Natural killer cell (primary cell): ENCODE measurements around the gene ARL1. TPM values are rescaled to one million over a fixed set of nuclear protein-coding genes. Genes with fewer than 3 reads are reported as not detected.
A peak's percentile ranks its signal among the peaks of the same experiment; 100 is the strongest.

Experiments used
- ATAC-seq, 3 donors: fragments of 150-1000 bp in 2 of 3; fragments of 200-7000 bp in 1 of 3; cut with Tn5 transposase; 1 replicate in 1 of 3; 2 replicates in 2 of 3; pipeline ENCODE4 v1.10.0; 2021; ENCODE audit warnings: mild to moderate bottlenecking in 2 of 3, moderate library complexity in 2 of 3
- DNase-seq, 2 donors: peaks; one replicate each; pipeline versions ENCODE4 v3.0.0 to v3.0.0-alpha.2; 2013 to 2021; ENCODE audit warnings: mixed read lengths in 1 of 2
- H3K27ac ChIP-seq: one replicate; pipeline ENCODE4 v1.5.1; 2013; ENCODE audit warnings: mild to moderate bottlenecking, low read length
- H3K27me3 ChIP-seq: one replicate; pipeline ENCODE4 v1.6.1; 2013; ENCODE audit warnings: low read length; ENCODE audit not compliant: control insufficient read depth, insufficient read depth
- H3K36me3 ChIP-seq: one replicate; pipeline ENCODE4 v1.6.1; 2013; ENCODE audit warnings: low read length; ENCODE audit not compliant: control insufficient read depth, insufficient read depth
- H3K4me1 ChIP-seq: one replicate; pipeline ENCODE4 v1.6.1; 2013; ENCODE audit warnings: low read length; ENCODE audit not compliant: control insufficient read depth, insufficient read depth
- H3K4me3 ChIP-seq: one replicate; pipeline ENCODE4 v1.5.1; 2013; ENCODE audit warnings: low read length
- H3K9me3 ChIP-seq: one replicate; pipeline ENCODE4 v1.6.1; 2013; ENCODE audit warnings: low read length; ENCODE audit not compliant: control insufficient read depth, insufficient read depth
- H3K27ac Mint-ChIP-seq, 2 donors: one replicate each; pipeline ENCODE4 v1.8.0; 2022; ENCODE audit warnings: mild to moderate bottlenecking in 2 of 2, mixed read lengths in 2 of 2, moderate library complexity in 1 of 2
- H3K27me3 Mint-ChIP-seq, 2 donors: one replicate each; pipeline ENCODE4 v1.8.0; 2022; ENCODE audit warnings: low read depth in 2 of 2, mixed read lengths in 2 of 2
- H3K36me3 Mint-ChIP-seq: one replicate; pipeline ENCODE4 v1.8.0; 2022; ENCODE audit warnings: mixed read lengths
- H3K4me1 Mint-ChIP-seq, 2 donors: one replicate each; pipeline ENCODE4 v1.8.0; 2022; ENCODE audit warnings: mixed read lengths in 2 of 2
- H3K4me3 Mint-ChIP-seq: one replicate; pipeline ENCODE4 v1.8.0; 2022; ENCODE audit warnings: mild to moderate bottlenecking, moderate library complexity, mixed read lengths
- H3K9me3 Mint-ChIP-seq, 2 donors: one replicate each; pipeline ENCODE4 v1.8.0; 2022; ENCODE audit warnings: mixed read lengths in 2 of 2
- WGBS: methylation state at CpG from one replicate; pipeline ENCODE4 v1.1.7; 2013; ENCODE audit warnings: missing lambda C conversion rate; ENCODE audit not compliant: insufficient coverage; 5-methylcytosine and 5-hydroxymethylcytosine counted together
- intact Hi-C: fragments of 100-400 bp; cut with micrococcal nuclease; formaldehyde crosslinking; loops from one replicate; pipeline ENCODE4 v1.14.2; 2022
- total RNA-seq, 4 donors: library from RNA; stranded (reverse); fragments of 120-200 nt in 1 of 4; gene quantifications; one replicate each; pipeline versions ENCODE4 v1.2.3 to v1.2.4, GENCODE V29; 2013 to 2022
- TF ChIP-seq, protein P1 (sequence below): fragments of 200-600 bp; IDR thresholded peaks from one replicate; pipeline ENCODE4 v1.8.0; 2022; ENCODE audit warnings: antibody characterized with exemption

The ARL1 gene
- total RNA-seq, 3 donors from 2014 or later (not counting 1 experiment from before 2014, with no cell fraction given): 32.0 to 32.6 (median 32.2) TPM

GRCh38 chr12:101379149-101379548, 28.4 kb downstream of the ARL1 start:
- Histone ChIP-seq H3K27ac (no peak overlapping the region), H3K4me1 (no peaks in the 10 kb centered on the region), H3K4me3 (no peak overlapping the region), H3K9me3 (no peaks in the 10 kb centered on the region), H3K27me3 (no peaks in the 10 kb centered on the region), H3K36me3 (peaks cover 52% of the 10 kb centered on the region)
- peaks cover 17% of the 10 kb centered on the region for H3K36me3 Mint-ChIP-seq
- DNase-seq (no peak), ATAC-seq (no peak)
- H3K27ac Mint-ChIP-seq: no peak overlapping the region
- H3K4me3 Mint-ChIP-seq: no peak overlapping the region
- TF ChIP-seq, protein P1, sequence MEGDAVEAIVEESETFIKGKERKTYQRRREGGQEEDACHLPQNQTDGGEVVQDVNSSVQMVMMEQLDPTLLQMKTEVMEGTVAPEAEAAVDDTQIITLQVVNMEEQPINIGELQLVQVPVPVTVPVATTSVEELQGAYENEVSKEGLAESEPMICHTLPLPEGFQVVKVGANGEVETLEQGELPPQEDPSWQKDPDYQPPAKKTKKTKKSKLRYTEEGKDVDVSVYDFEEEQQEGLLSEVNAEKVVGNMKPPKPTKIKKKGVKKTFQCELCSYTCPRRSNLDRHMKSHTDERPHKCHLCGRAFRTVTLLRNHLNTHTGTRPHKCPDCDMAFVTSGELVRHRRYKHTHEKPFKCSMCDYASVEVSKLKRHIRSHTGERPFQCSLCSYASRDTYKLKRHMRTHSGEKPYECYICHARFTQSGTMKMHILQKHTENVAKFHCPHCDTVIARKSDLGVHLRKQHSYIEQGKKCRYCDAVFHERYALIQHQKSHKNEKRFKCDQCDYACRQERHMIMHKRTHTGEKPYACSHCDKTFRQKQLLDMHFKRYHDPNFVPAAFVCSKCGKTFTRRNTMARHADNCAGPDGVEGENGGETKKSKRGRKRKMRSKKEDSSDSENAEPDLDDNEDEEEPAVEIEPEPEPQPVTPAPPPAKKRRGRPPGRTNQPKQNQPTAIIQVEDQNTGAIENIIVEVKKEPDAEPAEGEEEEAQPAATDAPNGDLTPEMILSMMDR: no peak
- no peaks in the 10 kb centered on the region for H3K4me1 Mint-ChIP-seq
- H3K27me3 Mint-ChIP-seq: no peaks in the 10 kb centered on the region
- H3K9me3 Mint-ChIP-seq: no peaks in the 10 kb centered on the region
- intact Hi-C loops: no loop called here

DNA sequence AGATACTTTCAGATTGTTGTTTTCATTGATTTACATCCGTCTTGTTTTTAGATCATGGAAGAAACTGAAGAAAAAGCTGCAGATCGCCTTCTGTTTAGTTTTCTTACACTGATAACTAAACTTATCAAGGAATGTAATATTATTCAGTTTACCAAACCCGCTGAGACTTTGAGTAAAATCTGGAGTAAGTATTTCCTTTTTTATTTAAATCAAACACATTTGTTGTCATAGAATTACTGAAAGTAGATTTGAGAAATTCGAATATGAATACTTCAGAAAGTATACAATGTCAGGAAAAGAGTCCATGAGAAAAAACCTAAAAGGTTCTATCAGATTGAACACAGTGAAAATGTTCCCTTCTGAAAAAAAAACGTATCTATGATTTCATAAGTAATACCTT, 32.0 kb downstream of the ARL1 start:
- no peaks in the 10 kb centered on the region for H3K4me1 ChIP-seq
- H3K9me3 Mint-ChIP-seq: no peaks in the 10 kb centered on the region
- peaks cover 17% of the 10 kb centered on the region for H3K36me3 Mint-ChIP-seq
- H3K4me3 ChIP-seq: no peak overlapping the region
- H3K4me3 Mint-ChIP-seq: no peak overlapping the region
- H3K9me3 ChIP-seq: no peaks in the 10 kb centered on the region
- H3K27ac ChIP-seq: no peak overlapping the region
- H3K27me3 ChIP-seq: no peaks in the 10 kb centered on the region
- peak overlapping the region in 1 of 2 donors; percentile 52 for H3K27ac Mint-ChIP-seq
- ATAC-seq: no peak
- no peaks in the 10 kb centered on the region for H3K27me3 Mint-ChIP-seq
- no peaks in the 10 kb centered on the region for H3K4me1 Mint-ChIP-seq
- DNase-seq: no peak
- H3K36me3 ChIP-seq: peaks cover 56% of the 10 kb centered on the region
- intact Hi-C loops: no loop called here
- TF ChIP-seq, protein P1: no peak
- 54% methylated on average over 1 of the region's 5 CpGs for WGBS

DNA sequence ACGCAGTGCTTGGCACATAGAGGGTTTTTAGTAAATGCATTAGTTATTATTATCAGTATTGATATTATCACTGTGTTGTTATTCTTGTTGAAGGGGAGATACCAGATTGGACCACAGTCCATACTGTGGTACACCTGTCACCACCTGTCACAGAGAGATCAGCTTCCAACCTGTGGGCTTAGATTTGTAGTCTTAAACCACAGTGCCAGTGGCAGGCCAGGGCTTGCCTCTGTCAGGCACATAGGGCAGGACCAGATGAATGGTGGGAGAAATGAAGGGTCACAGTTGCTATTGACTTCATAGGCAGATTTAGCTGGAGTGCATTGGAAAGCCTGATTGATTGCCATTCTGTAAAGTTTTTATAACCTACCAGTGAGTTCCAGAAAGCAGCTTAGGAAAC, 35.1 kb downstream of the ARL1 start:
- TF ChIP-seq, protein P1: no peak
- no peak overlapping the region for H3K4me3 ChIP-seq
- no peaks in the 10 kb centered on the region for H3K27me3 ChIP-seq
- no peaks in the 10 kb centered on the region for H3K9me3 Mint-ChIP-seq
- no peaks in the 10 kb centered on the region for H3K4me1 Mint-ChIP-seq
- H3K4me1 ChIP-seq: no peaks in the 10 kb centered on the region
- H3K36me3 Mint-ChIP-seq: peaks cover 14% of the 10 kb centered on the region
- no peaks in the 10 kb centered on the region for H3K27me3 Mint-ChIP-seq
- H3K27ac Mint-ChIP-seq: no peak overlapping the region
- H3K27ac ChIP-seq: no peak overlapping the region
- intact Hi-C loops: no loop called here
- 100% methylated on average over 1 of the region's 1 CpG for WGBS
- ATAC-seq (no peak), DNase-seq (no peak)
- no peak overlapping the region for H3K4me3 Mint-ChIP-seq
- H3K36me3 ChIP-seq: peaks cover 58% of the 10 kb centered on the region
- no peaks in the 10 kb centered on the region for H3K9me3 ChIP-seq

GRCh38 chr12:101368016-101368415, 39.6 kb downstream of the ARL1 start:
- Mint-ChIP-seq H3K36me3 (peaks cover 25% of the 10 kb centered on the region), H3K4me1 (no peaks in the 10 kb centered on the region), H3K27ac (no peak overlapping the region), H3K27me3 (no peaks in the 10 kb centered on the region), H3K4me3 (no peak overlapping the region), H3K9me3 (no peaks in the 10 kb centered on the region)
- Histone ChIP-seq H3K27ac (no peak overlapping the region), H3K4me3 (no peak overlapping the region), H3K36me3 (peaks cover 62% of the 10 kb centered on the region), H3K27me3 (no peaks in the 10 kb centered on the region), H3K9me3 (no peaks in the 10 kb centered on the region), H3K4me1 (no peaks in the 10 kb centered on the region)
- intact Hi-C loops: no loop called here
- DNase-seq (no peak), ATAC-seq (no peak)
- WGBS: 94% methylated on average over 6 of the region's 6 CpGs
- TF ChIP-seq, protein P1: no peak
